LNCAP (cell line): ENCODE results near the gene AKAP10.

Experiments
- TF ChIP-seq, protein P1 (sequence below): fragments of 450-650 bp; IDR thresholded peaks from 2 replicates; pipeline ENCODE4 v1.5.1; 2017; ENCODE audit warnings: mild to moderate bottlenecking

AKAP10 gene

DNA sequence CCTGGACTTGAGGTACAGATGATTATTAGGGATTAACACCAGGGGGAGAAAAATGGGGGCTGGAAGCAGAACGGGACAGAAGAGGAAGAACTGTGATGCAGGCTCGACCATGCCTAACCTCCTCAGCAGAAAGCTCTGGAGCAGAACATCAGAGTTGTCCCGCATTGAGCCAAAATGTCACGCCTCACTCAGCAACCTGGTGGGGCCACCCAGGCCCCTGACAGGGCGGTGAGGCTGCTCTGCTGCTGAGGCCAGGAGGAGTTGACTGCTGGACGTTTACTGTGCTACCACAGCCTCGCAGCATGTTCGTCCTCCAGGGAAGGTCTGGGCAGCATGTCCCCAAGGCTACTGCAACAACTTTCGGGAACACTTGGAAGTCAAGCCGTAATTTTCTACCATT, 103.4 kb downstream of the AKAP10 start:
- TF ChIP-seq, protein P1, sequence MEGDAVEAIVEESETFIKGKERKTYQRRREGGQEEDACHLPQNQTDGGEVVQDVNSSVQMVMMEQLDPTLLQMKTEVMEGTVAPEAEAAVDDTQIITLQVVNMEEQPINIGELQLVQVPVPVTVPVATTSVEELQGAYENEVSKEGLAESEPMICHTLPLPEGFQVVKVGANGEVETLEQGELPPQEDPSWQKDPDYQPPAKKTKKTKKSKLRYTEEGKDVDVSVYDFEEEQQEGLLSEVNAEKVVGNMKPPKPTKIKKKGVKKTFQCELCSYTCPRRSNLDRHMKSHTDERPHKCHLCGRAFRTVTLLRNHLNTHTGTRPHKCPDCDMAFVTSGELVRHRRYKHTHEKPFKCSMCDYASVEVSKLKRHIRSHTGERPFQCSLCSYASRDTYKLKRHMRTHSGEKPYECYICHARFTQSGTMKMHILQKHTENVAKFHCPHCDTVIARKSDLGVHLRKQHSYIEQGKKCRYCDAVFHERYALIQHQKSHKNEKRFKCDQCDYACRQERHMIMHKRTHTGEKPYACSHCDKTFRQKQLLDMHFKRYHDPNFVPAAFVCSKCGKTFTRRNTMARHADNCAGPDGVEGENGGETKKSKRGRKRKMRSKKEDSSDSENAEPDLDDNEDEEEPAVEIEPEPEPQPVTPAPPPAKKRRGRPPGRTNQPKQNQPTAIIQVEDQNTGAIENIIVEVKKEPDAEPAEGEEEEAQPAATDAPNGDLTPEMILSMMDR, result no peak

DNA sequence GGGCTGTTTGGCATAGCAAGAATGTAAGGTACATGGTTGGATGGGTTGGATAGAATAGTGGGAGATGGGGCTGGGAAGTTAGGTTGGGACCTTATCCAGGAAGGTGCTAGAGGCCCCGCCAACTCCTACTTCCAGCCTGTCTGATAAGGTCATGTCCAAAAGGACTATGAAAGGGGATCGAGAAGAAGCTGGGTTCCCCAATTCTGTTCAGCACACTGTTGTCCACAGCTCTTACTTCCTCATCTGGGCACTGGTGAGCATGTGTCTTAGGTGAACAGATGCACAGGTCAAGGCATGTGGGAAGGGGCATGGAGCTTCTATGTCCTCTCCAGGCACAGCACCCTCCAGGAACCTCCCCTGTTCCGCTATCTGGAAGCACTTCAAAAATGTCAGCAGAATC, 104.3 kb downstream of the AKAP10 start:
- TF ChIP-seq, protein P1, result no peak

DNA sequence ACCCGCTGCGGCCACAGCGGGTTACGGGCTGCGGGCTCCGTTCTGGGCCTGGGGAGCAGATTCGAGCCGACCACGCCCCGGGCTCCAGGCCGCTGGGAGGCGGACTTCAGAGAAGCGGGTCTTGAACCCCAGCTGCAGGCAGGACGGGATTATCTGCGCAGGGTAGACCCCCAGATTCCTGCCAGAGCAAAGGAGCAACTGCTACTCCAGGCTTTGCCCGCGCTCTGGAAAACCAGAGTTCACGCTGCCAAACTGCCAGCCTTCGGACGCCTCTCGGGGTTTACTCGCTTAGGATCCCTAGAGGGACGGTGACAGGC, 109.6 kb downstream of the AKAP10 start:
- TF ChIP-seq, protein P1, result no peak

- TF ChIP-seq, protein P1, result peak; percentile 37; the same call in 1 of the 2 replicates
These were observed 110.1 kb downstream of the AKAP10 start, which contains the start of gene ULK2 for GRCh38 chr17:19867329-19868078. ULK2 (minus strand) TSS chr17:19867936; CDS start chr17:19867417, 519 bp downstream.

GRCh38 chr17:19867079-19867328, 110.6 kb downstream of the AKAP10 start:
- TF ChIP-seq, protein P1, result peak; percentile 23; the same call in 1 of the 2 replicates

- TF ChIP-seq, protein P1, result no peak
These were observed 112.6 kb downstream of the AKAP10 start for GRCh38 chr17:19865021-19865420.

- TF ChIP-seq, protein P1, result no peak
These were observed 120.0 kb downstream of the AKAP10 start for GRCh38 chr17:19857640-19858039.
